Measurements from ENCODE around the gene TXNDC16.
"Not testable (repeated sequence)": the region's sequence is repeated elsewhere in the genome, so short reads cannot be mapped to it uniquely, and the experiment has no call there.

TXNDC16 gene

GRCh38 chr14:52514046-52514811, 38.1 kb downstream of the TXNDC16 start:
- DNase-seq (ENCODE audit: low read depth, low spot score) = no peak
- H3K4me3 ChIP-seq (ENCODE audit: insufficient read length, low read depth) = no peak overlapping the region
- no peaks in the 10 kb centered on the region for H3K36me3 ChIP-seq (ENCODE audit: insufficient read depth, insufficient read length, low read length)
- no peaks in the 10 kb centered on the region for H3K27me3 ChIP-seq (ENCODE audit: insufficient read depth, insufficient read length)
- no peaks in the 10 kb centered on the region for H3K9me3 ChIP-seq (ENCODE audit: insufficient read depth, low read length)
- H3K4me1 ChIP-seq (ENCODE audit: insufficient read depth, insufficient read length) = no peaks in the 10 kb centered on the region
- TF ChIP-seq SUZ12 (IDR thresholded peaks at IDR 0.05; ENCODE audit: extremely low read depth, insufficient read depth, insufficient read length) (no peak), YY1 (IDR thresholded peaks at IDR 0.05; ENCODE audit: insufficient read depth, insufficient read length) (no peak), ZNF274 (IDR thresholded peaks at IDR 0.05; ENCODE audit: low read depth, low read length) (no peak)
- H3K9ac ChIP-seq (ENCODE audit: insufficient read length, low read depth) = no peak overlapping the region

GRCh38 chr14:52513249-52513648, 39.1 kb downstream of the TXNDC16 start:
- no peak for TF ChIP-seq SUZ12 (IDR thresholded peaks at IDR 0.05; ENCODE audit: extremely low read depth, insufficient read depth, insufficient read length)
- TF ChIP-seq ZNF274 (IDR thresholded peaks at IDR 0.05; ENCODE audit: low read depth, low read length) = no peak
- TF ChIP-seq YY1 (IDR thresholded peaks at IDR 0.05; ENCODE audit: insufficient read depth, insufficient read length) = no peak
- no peaks in the 10 kb centered on the region for H3K36me3 ChIP-seq (ENCODE audit: insufficient read depth, insufficient read length, low read length)

GRCh38 chr14:52494444-52494843, 57.9 kb downstream of the TXNDC16 start:
- Histone ChIP-seq H3K9ac (ENCODE audit: insufficient read length, low read depth) (no peak overlapping the region), H3K4me3 (ENCODE audit: insufficient read length, low read depth) (no peak overlapping the region), H3K4me1 (ENCODE audit: insufficient read depth, insufficient read length) (no peaks in the 10 kb centered on the region), H3K27me3 (ENCODE audit: insufficient read depth, insufficient read length) (no peaks in the 10 kb centered on the region), H3K9me3 (ENCODE audit: insufficient read depth, low read length) (0 out of 2 replicates have a peak, but pooled peaks cover 6% of the 10 kb centered on the region), H3K36me3 (ENCODE audit: insufficient read depth, insufficient read length, low read length) (no peaks in the 10 kb centered on the region)
- no peak for DNase-seq (ENCODE audit: low read depth, low spot score)
- TF ChIP-seq SUZ12 (IDR thresholded peaks at IDR 0.05; ENCODE audit: extremely low read depth, insufficient read depth, insufficient read length) = no peak
- TF ChIP-seq YY1 (IDR thresholded peaks at IDR 0.05; ENCODE audit: insufficient read depth, insufficient read length) = no peak
- TF ChIP-seq ZNF274 (IDR thresholded peaks at IDR 0.05; ENCODE audit: low read depth, low read length) = no peak

More at GRCh38 chr14:52513249-52513648, 39.1 kb downstream of the TXNDC16 start:
- Histone ChIP-seq H3K9ac (ENCODE audit: insufficient read length, low read depth) (no peak overlapping the region), H3K9me3 (ENCODE audit: insufficient read depth, low read length) (no peaks in the 10 kb centered on the region), H3K4me3 (ENCODE audit: insufficient read length, low read depth) (no peak overlapping the region), H3K27me3 (ENCODE audit: insufficient read depth, insufficient read length) (no peaks in the 10 kb centered on the region), H3K4me1 (ENCODE audit: insufficient read depth, insufficient read length) (no peaks in the 10 kb centered on the region)
- DNase-seq (ENCODE audit: low read depth, low spot score) = no peak

GRCh38 chr14:52485350-52485960, 66.8 kb downstream of the TXNDC16 start:
- Histone ChIP-seq H3K4me1 (ENCODE audit: insufficient read depth, insufficient read length) (no peaks in the 10 kb centered on the region), H3K27me3 (ENCODE audit: insufficient read depth, insufficient read length) (no peaks in the 10 kb centered on the region), H3K9ac (ENCODE audit: insufficient read length, low read depth) (no peak overlapping the region), H3K9me3 (ENCODE audit: insufficient read depth, low read length) (no peaks in the 10 kb centered on the region), H3K4me3 (ENCODE audit: insufficient read length, low read depth) (no peak overlapping the region), H3K36me3 (ENCODE audit: insufficient read depth, insufficient read length, low read length) (no peaks in the 10 kb centered on the region)
- TF ChIP-seq SUZ12 (IDR thresholded peaks at IDR 0.05; ENCODE audit: extremely low read depth, insufficient read depth, insufficient read length) (no peak), ZNF274 (IDR thresholded peaks at IDR 0.05; ENCODE audit: low read depth, low read length) (no peak), YY1 (IDR thresholded peaks at IDR 0.05; ENCODE audit: insufficient read depth, insufficient read length) (no peak)
- no peak for DNase-seq (ENCODE audit: low read depth, low spot score)

- DNase-seq (ENCODE audit: low read depth, low spot score) = no peak
- Histone ChIP-seq H3K27me3 (ENCODE audit: insufficient read depth, insufficient read length) (no peaks in the 10 kb centered on the region), H3K9me3 (ENCODE audit: insufficient read depth, low read length) (no peaks in the 10 kb centered on the region), H3K36me3 (ENCODE audit: insufficient read depth, insufficient read length, low read length) (no peaks in the 10 kb centered on the region), H3K9ac (ENCODE audit: insufficient read length, low read depth) (no peak overlapping the region), H3K4me3 (ENCODE audit: insufficient read length, low read depth) (no peak overlapping the region), H3K4me1 (ENCODE audit: insufficient read depth, insufficient read length) (no peaks in the 10 kb centered on the region)
- TF ChIP-seq YY1 (IDR thresholded peaks at IDR 0.05; ENCODE audit: insufficient read depth, insufficient read length) = no peak
- no peak for TF ChIP-seq SUZ12 (IDR thresholded peaks at IDR 0.05; ENCODE audit: extremely low read depth, insufficient read depth, insufficient read length)
- no peak for TF ChIP-seq ZNF274 (IDR thresholded peaks at IDR 0.05; ENCODE audit: low read depth, low read length)
Measured at GRCh38 chr14:52481864-52482263, 70.4 kb downstream of the TXNDC16 start.

GRCh38 chr14:52473557-52473956, 78.7 kb downstream of the TXNDC16 start:
- Histone ChIP-seq H3K9ac (ENCODE audit: insufficient read length, low read depth) (no peak overlapping the region), H3K9me3 (ENCODE audit: insufficient read depth, low read length) (no peaks in the 10 kb centered on the region), H3K36me3 (ENCODE audit: insufficient read depth, insufficient read length, low read length) (no peaks in the 10 kb centered on the region), H3K4me1 (ENCODE audit: insufficient read depth, insufficient read length) (no peaks in the 10 kb centered on the region), H3K4me3 (ENCODE audit: insufficient read length, low read depth) (no peak overlapping the region), H3K27me3 (ENCODE audit: insufficient read depth, insufficient read length) (no peaks in the 10 kb centered on the region)
- DNase-seq (ENCODE audit: low read depth, low spot score) = peak; percentile 3
- TF ChIP-seq SUZ12 (IDR thresholded peaks at IDR 0.05; ENCODE audit: extremely low read depth, insufficient read depth, insufficient read length) (no peak), YY1 (IDR thresholded peaks at IDR 0.05; ENCODE audit: insufficient read depth, insufficient read length) (no peak), ZNF274 (IDR thresholded peaks at IDR 0.05; ENCODE audit: low read depth, low read length) (no peak)

- DNase-seq (ENCODE audit: low read depth, low spot score) = no peak
- Histone ChIP-seq H3K9me3 (ENCODE audit: insufficient read depth, low read length) (no peaks in the 10 kb centered on the region), H3K4me1 (ENCODE audit: insufficient read depth, insufficient read length) (no peaks in the 10 kb centered on the region), H3K27me3 (ENCODE audit: insufficient read depth, insufficient read length) (no peaks in the 10 kb centered on the region), H3K4me3 (ENCODE audit: insufficient read length, low read depth) (no peak overlapping the region), H3K9ac (ENCODE audit: insufficient read length, low read depth) (no peak overlapping the region), H3K36me3 (ENCODE audit: insufficient read depth, insufficient read length, low read length) (no peaks in the 10 kb centered on the region)
- TF ChIP-seq ZNF274 (IDR thresholded peaks at IDR 0.05; ENCODE audit: low read depth, low read length) = no peak
- no peak for TF ChIP-seq SUZ12 (IDR thresholded peaks at IDR 0.05; ENCODE audit: extremely low read depth, insufficient read depth, insufficient read length)
- no peak for TF ChIP-seq YY1 (IDR thresholded peaks at IDR 0.05; ENCODE audit: insufficient read depth, insufficient read length)
Measured at GRCh38 chr14:52472728-52473127, 79.6 kb downstream of the TXNDC16 start.

GRCh38 chr14:52472251-52472650, 80.1 kb downstream of the TXNDC16 start:
- not testable (repeated sequence) for H3K9me3 ChIP-seq (ENCODE audit: insufficient read depth, low read length); H3K4me3 ChIP-seq (ENCODE audit: insufficient read length, low read depth); DNase-seq (ENCODE audit: low read depth, low spot score); H3K9ac ChIP-seq (ENCODE audit: insufficient read length, low read depth); H3K4me1 ChIP-seq (ENCODE audit: insufficient read depth, insufficient read length); H3K27me3 ChIP-seq (ENCODE audit: insufficient read depth, insufficient read length); H3K36me3 ChIP-seq (ENCODE audit: insufficient read depth, insufficient read length, low read length)
